ENCODE data around the gene MAP4K5.

DNA sequence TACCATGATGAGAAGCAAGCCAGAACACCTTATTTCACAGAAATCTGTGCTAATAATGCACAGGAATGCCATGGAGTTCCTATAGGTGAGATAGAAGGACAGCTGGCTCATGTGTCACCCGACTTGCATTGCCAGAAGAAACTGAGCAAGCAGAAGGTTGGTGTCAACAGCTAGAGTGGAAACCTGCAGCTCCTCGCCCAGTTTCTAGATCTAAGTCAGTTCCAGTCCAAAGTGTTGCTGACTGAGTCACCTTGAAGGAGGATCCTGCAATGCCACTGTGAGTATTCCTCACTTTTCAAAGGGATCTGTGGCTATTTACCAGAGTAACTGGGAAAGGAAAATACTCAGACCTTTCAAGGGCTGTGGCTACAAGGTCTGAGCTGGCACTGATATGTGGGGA, 152.8 kb downstream of the MAP4K5 start:
- TF ChIP-seq CTCF (IDR thresholded peaks at IDR 0.05) (no peak), EP300 (IDR thresholded peaks at IDR 0.05) (no peak), POLR2AphosphoS5 (IDR thresholded peaks at IDR 0.05) (no peak)
